ENCODE measurements around the gene HSPB6.

GRCh38 chr19:35738021-35738886, 18.6 kb downstream of the HSPB6 start:
- TF ChIP-seq CTCF (IDR thresholded peaks at IDR 0.05; ENCODE audit: low read depth, low read length) (no peak), EZH2phosphoT487 (IDR thresholded peaks at IDR 0.05; ENCODE audit: low read depth) (no peak)
